Left kidney (tissue), 8 donors: Measurements from ENCODE around the gene LETMD1. TPM values are rescaled to one million over a fixed set of nuclear protein-coding genes. Genes with fewer than 3 reads are reported as not detected.
A peak's percentile ranks its signal among the peaks of the same experiment; 100 is the strongest.
"Not testable (repeated sequence)": the region's sequence is repeated elsewhere in the genome, so short reads cannot be mapped to it uniquely, and the experiment has no call there.

Experiments used
- DNase-seq: peaks from one replicate; pipeline ENCODE4 v3.0.0-alpha.2; 2013
- long read RNA-seq, 8 donors: transcript quantifications; one replicate each; lab custom pipeline, GENCODE V29; 2026
- polyA plus RNA-seq: library from polyadenylated mRNA; unstranded; fragments of 120-200 nt; gene quantifications from one replicate; pipeline ENCODE4 v1.2.1, GENCODE V29; 2013; ENCODE audit not compliant: insufficient read length

The LETMD1 gene
- polyA plus RNA-seq: 153 TPM
- long read RNA-seq, donor 1, transcript LETMD1-221 (5 exons, 1,480 nt): minor isoform, 6 of 68 reads
- long read RNA-seq, donor 1, transcript LETMD1-238 (1 exons, 2,948 nt): major isoform, 39 of 68 reads
- long read RNA-seq, donor 1, partial matches to known transcripts: 5 of 68 reads
- long read RNA-seq, donor 1, other reads (novel, unspliced or antisense): 5 of 68 reads
- long read RNA-seq, donor 2, transcript LETMD1-238 (1 exons, 2,948 nt): major isoform, 39 of 49 reads
- long read RNA-seq, donor 2, partial matches to known transcripts: 0 of 49 reads
- long read RNA-seq, donor 2, other reads (novel, unspliced or antisense): 0 of 49 reads
- long read RNA-seq, donor 3, transcript LETMD1-238 (1 exons, 2,948 nt): major isoform, 33 of 49 reads
- long read RNA-seq, donor 3, partial matches to known transcripts: 5 of 49 reads
- long read RNA-seq, donor 3, other reads (novel, unspliced or antisense): 0 of 49 reads
- long read RNA-seq, donor 4, transcript LETMD1-238 (1 exons, 2,948 nt): major isoform, 12 of 12 reads
- long read RNA-seq, donor 4, partial matches to known transcripts: 0 of 12 reads
- long read RNA-seq, donor 4, other reads (novel, unspliced or antisense): 0 of 12 reads
- long read RNA-seq, donor 5, transcript LETMD1-201 (9 exons, 2,112 nt): minor isoform, 6 of 89 reads
- long read RNA-seq, donor 5, transcript LETMD1-221 (5 exons, 1,480 nt): minor isoform, 10 of 89 reads
- long read RNA-seq, donor 5, transcript LETMD1-238 (1 exons, 2,948 nt): major isoform, 39 of 89 reads
- long read RNA-seq, donor 5, transcript LETMD1-204 (3 exons, 894 nt): minor isoform, 6 of 89 reads
- long read RNA-seq, donor 5, partial matches to known transcripts: 11 of 89 reads
- long read RNA-seq, donor 5, other reads (novel, unspliced or antisense): 5 of 89 reads
- long read RNA-seq, donor 6, transcript LETMD1-221 (5 exons, 1,480 nt): minor isoform, 5 of 69 reads
- long read RNA-seq, donor 6, transcript LETMD1-238 (1 exons, 2,948 nt): major isoform, 21 of 69 reads
- long read RNA-seq, donor 6, partial matches to known transcripts: 32 of 69 reads
- long read RNA-seq, donor 6, other reads (novel, unspliced or antisense): 0 of 69 reads
- long read RNA-seq, donor 7, transcript LETMD1-201 (9 exons, 2,112 nt): minor isoform, 9 of 86 reads
- long read RNA-seq, donor 7, transcript LETMD1-221 (5 exons, 1,480 nt): minor isoform, 8 of 86 reads
- long read RNA-seq, donor 7, transcript LETMD1-238 (1 exons, 2,948 nt): major isoform, 46 of 86 reads
- long read RNA-seq, donor 7, partial matches to known transcripts: 6 of 86 reads
- long read RNA-seq, donor 7, other reads (novel, unspliced or antisense): 7 of 86 reads
- long read RNA-seq, donor 8, transcript LETMD1-238 (1 exons, 2,948 nt): major isoform, 20 of 35 reads
- long read RNA-seq, donor 8, partial matches to known transcripts: 5 of 35 reads
- long read RNA-seq, donor 8, other reads (novel, unspliced or antisense): 0 of 35 reads

GRCh38 chr12:51047655-51048540 lies at the start of gene LETMD1:
Gene LETMD1 (plus strand): TSS chr12:51048327. CDS start chr12:51048357, 30 bp downstream.
- DNase-seq: peak; percentile 97

- no peak for DNase-seq
These were observed 49.0 kb upstream of the LETMD1 start for GRCh38 chr12:50999093-50999492.

- no peak for DNase-seq
These were observed 47.9 kb upstream of the LETMD1 start for GRCh38 chr12:51000245-51000644.

- no peak for DNase-seq
These were observed 46.3 kb upstream of the LETMD1 start for GRCh38 chr12:51001799-51002198.

- no peak for DNase-seq
These were observed 43.6 kb upstream of the LETMD1 start for GRCh38 chr12:51004504-51004903.

- no peak for DNase-seq
These were observed 43.1 kb upstream of the LETMD1 start for GRCh38 chr12:51005030-51005429.

GRCh38 chr12:51005671-51006070 lies 42.5 kb upstream of the LETMD1 start:
- DNase-seq: no peak

- no peak for DNase-seq
These were observed 39.6 kb upstream of the LETMD1 start for GRCh38 chr12:51008329-51009055.

GRCh38 chr12:51009056-51009440 lies 39.1 kb upstream of the LETMD1 start:
- DNase-seq: no peak

GRCh38 chr12:51011955-51012354 lies 36.2 kb upstream of the LETMD1 start:
- DNase-seq: no peak

- DNase-seq: no peak
These were observed 35.4 kb upstream of the LETMD1 start for GRCh38 chr12:51012570-51013236.

- no peak for DNase-seq
These were observed 34.7 kb upstream of the LETMD1 start for GRCh38 chr12:51013441-51013840.

GRCh38 chr12:51014467-51014866 lies 33.7 kb upstream of the LETMD1 start:
- DNase-seq: not testable (repeated sequence)

- no peak for DNase-seq
These were observed 30.7 kb upstream of the LETMD1 start for GRCh38 chr12:51017452-51017851.

GRCh38 chr12:51018956-51019355 lies 29.2 kb upstream of the LETMD1 start:
- no peak for DNase-seq

GRCh38 chr12:51019927-51020326 lies 28.2 kb upstream of the LETMD1 start:
- no peak for DNase-seq

- no peak for DNase-seq
These were observed 27.5 kb upstream of the LETMD1 start for GRCh38 chr12:51020448-51021182.

- no peak for DNase-seq
These were observed 26.4 kb upstream of the LETMD1 start for GRCh38 chr12:51021694-51022093.
